Measurements from ENCODE around the gene ZGPAT. TPM values are rescaled to one million over a fixed set of nuclear protein-coding genes. Genes with fewer than 3 reads are reported as not detected.

ZGPAT gene
- total RNA-seq, 1 donor from 2014 or later: 29.1 TPM

GRCh38 chr20:63745424-63745805 lies 37.6 kb downstream of the ZGPAT start:
- no peak for DNase-seq

GRCh38 chr20:63745961-63746731 lies 38.3 kb downstream of the ZGPAT start:
- no peak for DNase-seq

- no peak for DNase-seq
Observed at GRCh38 chr20:63746751-63747315, 39.0 kb downstream of the ZGPAT start.

- DNase-seq: no peak
Observed at GRCh38 chr20:63747622-63748069, 39.8 kb downstream of the ZGPAT start.

GRCh38 chr20:63748070-63748933 lies 40.5 kb downstream of the ZGPAT start:
- DNase-seq: no peak

GRCh38 chr20:63748934-63749270 lies 41.1 kb downstream of the ZGPAT start:
- no peak for DNase-seq

GRCh38 chr20:63749597-63750508 lies 42.0 kb downstream of the ZGPAT start:
- no peak for DNase-seq

GRCh38 chr20:63750807-63751470 lies 43.1 kb downstream of the ZGPAT start:
- no peak for DNase-seq

- no peak for DNase-seq
Observed at GRCh38 chr20:63751471-63752271, 43.8 kb downstream of the ZGPAT start.

- DNase-seq: no peak
Observed at GRCh38 chr20:63752411-63753101, 44.7 kb downstream of the ZGPAT start.

GRCh38 chr20:63753381-63753780 lies 45.5 kb downstream of the ZGPAT start:
- DNase-seq: no peak

GRCh38 chr20:63754008-63754407 lies 46.2 kb downstream of the ZGPAT start:
- no peak for DNase-seq

- DNase-seq: no peak
Observed at GRCh38 chr20:63755933-63756647, 48.3 kb downstream of the ZGPAT start.

GRCh38 chr20:63756648-63756991 lies 48.8 kb downstream of the ZGPAT start:
- DNase-seq: no peak

- no peak for DNase-seq
Observed at GRCh38 chr20:63758152-63758551, 50.3 kb downstream of the ZGPAT start.

- DNase-seq: no peak
Observed at GRCh38 chr20:63759377-63759901, 51.6 kb downstream of the ZGPAT start.

GRCh38 chr20:63765082-63765873 lies 57.4 kb downstream of the ZGPAT start:
- no peak for DNase-seq

- DNase-seq: no peak
Observed at GRCh38 chr20:63765902-63766301, 58.1 kb downstream of the ZGPAT start.

All from dermis blood vessel endothelial cell (primary cell).